HG03135 (cell line): ENCODE measurements around the gene ABHD8.

Experiments used
- ATAC-seq: cut with Tn5 transposase; IDR thresholded peaks from one replicate; pipeline ENCODE4 v1.9.1; 2021; ENCODE audit warnings: mild to moderate bottlenecking, moderate library complexity; ENCODE audit not compliant: unreplicated experiment

The ABHD8 gene

GRCh38 chr19:17266975-17267788 is 36.0 kb downstream of the ABHD8 start, which contains the start of gene BABAM1:
Gene BABAM1 (plus strand): TSS chr19:17267443. CDS start chr19:17268807, 1,364 bp downstream.
- peak; percentile 88 for ATAC-seq

- peak; percentile 23 for ATAC-seq
Observed at GRCh38 chr19:17266589-17266974, 36.6 kb downstream of the ABHD8 start.

GRCh38 chr19:17266026-17266425 is 37.2 kb downstream of the ABHD8 start:
- no peak for ATAC-seq

DNA sequence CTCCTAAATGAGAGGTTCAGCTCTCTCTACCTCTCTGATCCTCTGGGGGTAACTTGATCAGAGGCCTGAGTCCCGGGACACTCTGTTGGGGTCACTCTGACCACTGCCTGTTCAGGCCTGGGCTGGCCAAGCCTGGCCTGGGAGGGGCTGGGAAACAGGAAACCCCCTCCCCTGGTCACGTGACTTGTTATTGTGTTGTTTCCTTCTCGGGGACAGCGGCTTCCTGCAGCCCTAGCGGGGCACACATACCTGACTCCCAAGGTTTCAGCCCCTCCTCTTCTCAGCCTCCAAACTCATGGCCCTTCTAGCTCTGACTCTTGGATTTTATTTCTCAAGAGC is 38.6 kb downstream of the ABHD8 start, which contains the start of gene USHBP1:
Gene USHBP1, minus strand, starts transcription at position 105 of the 339 bp plus-strand sequence. CDS start 446 bp downstream, outside the sequence.
- no peak for ATAC-seq

DNA sequence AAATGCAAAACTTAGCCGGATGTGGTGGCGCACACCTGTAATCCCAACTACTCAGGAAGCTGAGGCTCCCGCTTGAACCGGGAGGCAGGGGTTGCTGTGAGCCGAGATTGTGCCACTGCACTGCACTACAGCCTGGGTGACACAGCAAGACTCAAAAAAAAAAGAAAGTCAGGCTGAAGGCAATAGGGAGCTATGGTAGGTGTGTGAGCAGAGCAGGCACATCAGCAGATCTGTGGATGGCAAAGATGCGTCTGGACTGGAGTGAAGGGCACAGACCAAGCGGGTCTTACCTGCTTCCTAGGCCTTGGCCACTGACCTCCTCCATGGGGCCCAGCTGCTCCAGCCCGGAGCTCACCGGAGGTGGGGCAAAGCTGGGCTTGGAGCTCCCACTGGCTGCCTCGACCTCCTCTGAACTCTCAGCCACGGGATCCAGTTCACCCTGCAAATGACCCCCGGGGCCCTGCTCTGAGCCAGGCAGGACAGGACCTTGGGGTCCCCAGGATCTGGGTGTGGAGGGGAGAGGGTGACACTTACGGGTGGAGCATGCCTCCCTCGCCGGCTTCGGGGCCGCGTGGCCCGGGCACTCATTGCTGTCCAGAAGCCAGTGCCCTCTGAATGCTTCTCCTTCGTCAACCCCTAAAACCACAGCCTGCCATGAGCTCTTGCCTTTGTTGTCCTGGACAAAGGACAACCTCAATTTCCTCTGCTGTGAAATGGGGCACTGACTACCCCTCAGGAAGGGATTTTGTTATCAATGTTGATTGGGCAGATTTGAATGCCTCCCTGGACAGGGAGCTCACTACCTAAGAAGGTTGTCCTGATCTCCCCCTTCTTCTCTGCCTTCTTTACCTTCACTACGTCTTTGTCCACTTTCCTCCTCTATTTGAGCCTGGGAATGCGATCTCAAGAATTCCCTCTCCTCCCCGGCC is 39.2 kb downstream of the ABHD8 start:
- ATAC-seq, result no peak

DNA sequence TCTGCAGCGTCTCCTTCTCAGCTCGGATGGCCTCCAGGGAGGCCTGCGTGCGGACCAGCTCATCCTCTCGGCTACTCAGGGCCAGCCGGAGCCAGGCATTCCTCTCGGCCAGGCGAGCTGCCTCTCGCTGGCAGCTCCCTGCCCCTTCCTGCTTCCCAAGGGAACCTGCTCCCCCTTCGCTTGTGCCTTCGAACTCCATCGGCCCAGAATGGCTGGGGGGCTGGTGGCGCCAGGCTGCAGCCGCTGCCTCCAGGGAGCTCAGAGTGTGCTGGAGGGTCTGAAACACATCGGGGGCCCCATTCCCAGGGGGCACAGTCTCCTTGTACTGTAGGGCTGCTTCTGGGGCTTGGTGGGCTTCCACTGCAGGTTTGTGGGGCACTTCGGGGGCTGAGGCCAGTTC is 40.7 kb downstream of the ABHD8 start:
- no peak for ATAC-seq

DNA sequence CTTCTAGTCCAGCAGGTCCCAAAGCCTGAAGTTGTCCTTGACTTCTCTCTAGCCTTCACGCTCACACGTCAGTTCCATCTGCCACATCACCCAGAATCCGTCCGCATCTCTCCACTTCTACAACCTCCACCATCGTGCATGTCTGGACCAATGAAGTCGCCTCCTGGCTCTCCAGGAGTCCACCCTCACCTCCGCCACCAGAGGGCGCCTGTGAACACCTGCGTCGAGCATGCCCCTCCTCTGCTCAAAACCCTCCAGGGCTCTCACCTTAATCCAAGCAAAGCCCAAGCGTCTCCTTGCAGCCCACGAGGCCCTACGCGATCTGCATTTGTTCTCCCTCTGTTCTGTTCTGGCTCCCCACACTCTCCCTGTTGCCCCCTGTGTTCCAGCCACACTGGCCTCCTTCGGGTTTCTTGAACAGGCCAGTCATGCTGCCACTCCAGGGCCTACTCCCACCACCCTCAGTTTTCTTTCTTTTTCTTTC is 42.3 kb downstream of the ABHD8 start:
- no peak for ATAC-seq

- no peak for ATAC-seq
Observed at GRCh38 chr19:17259934-17260333, 43.3 kb downstream of the ABHD8 start.

- no peak for ATAC-seq
Observed at GRCh38 chr19:17259118-17259780, 44.0 kb downstream of the ABHD8 start.

- no peak for ATAC-seq
Observed at GRCh38 chr19:17256130-17256529, 47.1 kb downstream of the ABHD8 start.

DNA sequence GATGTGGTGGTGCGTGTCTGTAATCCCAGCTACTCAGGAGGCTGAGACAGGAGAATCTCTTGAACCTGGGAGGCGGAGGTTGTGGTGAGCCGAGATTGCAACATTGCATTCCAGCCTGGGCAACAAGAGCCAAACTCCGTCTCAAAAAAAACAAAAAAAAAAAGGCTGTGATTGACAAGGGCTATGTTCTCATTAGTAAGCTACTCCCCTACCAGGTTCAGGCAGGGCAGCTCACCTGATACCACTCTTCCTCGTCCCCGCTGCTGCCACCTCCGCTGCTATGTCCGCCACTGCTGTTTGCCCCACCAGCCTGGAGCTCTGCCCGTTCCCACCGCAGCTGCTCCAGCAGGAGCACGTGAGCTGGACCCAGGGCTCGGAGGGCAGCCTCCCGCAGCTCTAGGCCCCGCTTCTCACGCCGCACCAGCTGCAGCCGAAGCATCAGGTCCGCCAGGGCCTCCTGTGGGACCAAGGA is 48.0 kb downstream of the ABHD8 start:
- no peak for ATAC-seq

- no peak for ATAC-seq
Observed at GRCh38 chr19:17254636-17255035, 48.6 kb downstream of the ABHD8 start.

DNA sequence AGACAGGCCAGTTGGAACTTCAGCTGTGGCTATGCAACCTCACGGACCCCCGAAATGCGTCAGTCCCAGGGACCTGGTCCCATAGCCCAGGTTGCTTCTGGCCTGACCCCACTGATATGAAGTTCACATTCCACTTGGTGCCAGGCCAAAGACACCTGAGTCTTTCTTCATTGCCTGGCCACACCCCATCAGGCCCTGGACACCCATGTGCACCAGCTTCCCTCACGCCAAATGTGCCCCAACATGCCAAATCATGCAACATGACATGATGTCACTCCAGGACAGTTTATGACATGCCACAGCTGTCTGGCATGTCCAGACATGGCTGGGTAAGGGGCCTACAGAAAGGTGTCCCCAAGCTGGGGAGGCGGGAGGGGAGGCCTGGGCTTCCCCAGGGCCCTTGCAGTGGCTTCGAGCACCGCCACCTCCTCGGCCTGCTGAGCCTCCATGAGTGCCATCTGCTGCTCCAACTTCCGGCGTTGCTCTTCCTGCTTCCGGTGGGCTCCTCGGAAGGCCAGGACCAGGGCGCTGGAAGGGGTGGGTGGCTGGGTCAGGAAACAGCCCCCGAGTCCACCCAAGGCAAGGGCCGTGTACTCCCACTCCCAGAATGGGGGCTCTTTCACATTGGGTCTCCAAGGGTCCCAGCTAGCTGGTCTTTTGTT is 53.2 kb downstream of the ABHD8 start:
- ATAC-seq, result no peak

GRCh38 chr19:17248011-17248776 is 55.0 kb downstream of the ABHD8 start:
- no peak for ATAC-seq

- ATAC-seq, result peak; percentile 11
Observed at GRCh38 chr19:17246681-17247425, 56.4 kb downstream of the ABHD8 start.

DNA sequence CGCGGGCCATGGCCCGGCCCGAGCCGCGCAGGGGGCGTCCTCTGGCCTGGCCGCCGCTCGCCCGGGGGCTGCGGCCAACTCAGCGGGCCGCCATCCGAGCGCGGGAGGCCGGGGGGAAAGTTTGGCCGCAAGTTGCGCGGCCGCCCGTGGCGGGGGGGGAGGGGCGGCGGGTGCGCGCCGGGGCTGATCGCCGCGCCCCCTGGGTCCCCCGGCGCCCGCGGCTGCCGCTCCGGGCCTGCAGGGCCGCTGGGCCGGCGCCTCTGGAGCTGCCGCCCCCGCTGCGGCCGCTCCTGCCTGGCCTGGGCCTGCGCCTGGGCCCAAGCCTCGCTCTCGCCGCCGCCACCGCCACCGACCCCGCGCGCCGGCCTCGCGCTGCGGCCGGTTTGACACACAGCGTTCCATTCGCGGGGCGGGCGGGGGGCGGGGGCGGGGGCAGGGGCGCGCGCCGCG is 57.7 kb downstream of the ABHD8 start, which contains the start of gene NR2F6:
Gene NR2F6, minus strand, starts transcription at position 385 of the 450 bp plus-strand sequence. CDS start 699 bp downstream, outside the sequence.
- peak; percentile 6 for ATAC-seq

DNA sequence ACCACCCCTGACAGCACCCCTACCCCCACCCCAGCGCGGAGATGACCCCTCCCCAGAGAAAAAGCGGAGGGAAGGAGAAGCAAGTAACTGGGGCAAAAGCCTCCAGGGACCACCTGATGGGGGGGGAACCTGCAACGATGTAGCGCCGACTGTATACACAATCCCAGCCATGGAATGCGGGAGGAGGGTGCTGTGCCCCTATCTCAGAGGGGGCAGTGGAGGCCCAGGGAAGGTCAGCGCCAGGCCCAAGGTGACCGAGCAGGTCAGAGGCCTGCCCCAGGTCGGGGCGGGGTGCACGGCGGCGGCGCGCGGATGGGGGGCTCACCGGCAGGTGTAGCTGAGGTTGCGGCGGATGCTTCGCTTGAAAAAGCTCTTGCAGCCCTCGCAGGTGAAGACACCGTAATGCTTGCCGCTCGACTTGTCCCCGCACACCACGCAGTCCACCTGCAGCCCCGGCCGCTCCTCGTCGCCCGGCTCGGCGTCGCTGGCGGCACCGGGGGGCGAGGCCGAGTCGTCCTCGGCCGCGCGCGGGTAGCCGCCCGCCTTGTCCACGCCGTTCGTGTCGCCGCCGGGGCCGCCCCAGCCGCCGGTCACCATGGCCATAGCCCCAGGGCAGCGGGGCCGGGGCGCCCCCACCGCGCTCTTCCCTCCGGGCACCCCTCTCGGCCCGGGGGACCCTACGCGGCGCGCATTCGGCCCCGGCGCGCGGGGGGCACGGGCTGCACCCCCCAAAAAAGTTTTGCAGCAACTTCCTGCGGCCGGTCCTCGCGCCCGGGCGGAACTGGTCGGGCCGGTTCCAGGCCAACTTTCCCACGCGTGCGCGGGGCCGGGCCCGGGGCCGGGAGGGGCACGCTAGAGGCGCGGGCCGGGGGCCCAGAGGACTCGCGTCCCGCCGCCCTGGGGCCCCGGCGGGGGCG is 58.3 kb downstream of the ABHD8 start:
- ATAC-seq, result no peak
